Activated CD8-positive, alpha-beta memory T cell treated with anti-CD3 and anti-CD28 coated beads, Interleukin-2, amount 50 U/mL, for 1 hour (primary cell): ENCODE measurements around the gene NOP10.
"Not testable (repeated sequence)": the region's sequence is repeated elsewhere in the genome, so short reads cannot be mapped to it uniquely, and the experiment has no call there.

ENCODE experiments used
- DNase-seq: peaks from one replicate; pipeline ENCODE4 v3.0.0-alpha.2; 2020; ENCODE audit errors: extremely low read depth

NOP10 gene

GRCh38 chr15:34358948-34359347, 16.0 kb upstream of the NOP10 start:
- DNase-seq = no peak

GRCh38 chr15:34358367-34358766, 15.4 kb upstream of the NOP10 start:
- no peak for DNase-seq

GRCh38 chr15:34357653-34358052, 14.7 kb upstream of the NOP10 start:
- no peak for DNase-seq

- no peak for DNase-seq
These were observed 12.3 kb upstream of the NOP10 start for GRCh38 chr15:34355241-34355640.

- no peak for DNase-seq
These were observed 11.3 kb upstream of the NOP10 start for GRCh38 chr15:34354286-34354685.

GRCh38 chr15:34353627-34354026, 10.7 kb upstream of the NOP10 start:
- DNase-seq = no peak

- DNase-seq = not testable (repeated sequence)
These were observed 10.1 kb upstream of the NOP10 start for GRCh38 chr15:34352996-34353395.

- no peak for DNase-seq
These were observed 6.8 kb upstream of the NOP10 start for GRCh38 chr15:34349769-34350168.

- no peak for DNase-seq
These were observed 5.9 kb upstream of the NOP10 start for GRCh38 chr15:34348735-34349300.

- no peak for DNase-seq
These were observed 5.2 kb upstream of the NOP10 start for GRCh38 chr15:34347951-34348638.

GRCh38 chr15:34342213-34342736, 661 bp downstream of the NOP10 start:
- not testable (repeated sequence) for DNase-seq

- no peak for DNase-seq
These were observed 1.3 kb downstream of the NOP10 start for GRCh38 chr15:34341381-34342212.

GRCh38 chr15:34339946-34340345, 3.0 kb downstream of the NOP10 start:
- no peak for DNase-seq

- DNase-seq = no peak
These were observed 4.6 kb downstream of the NOP10 start for GRCh38 chr15:34338347-34338746.

GRCh38 chr15:34337557-34338306, 5.2 kb downstream of the NOP10 start, which contains the start of gene SLC12A6:
SLC12A6 (minus strand) TSS chr15:34337781; CDS start chr15:34336680, 1,101 bp downstream.
- DNase-seq = peak; percentile 61

- DNase-seq = no peak
These were observed 5.9 kb downstream of the NOP10 start for GRCh38 chr15:34336991-34337556.

GRCh38 chr15:34336231-34336990, 6.5 kb downstream of the NOP10 start:
- no peak for DNase-seq

- no peak for DNase-seq
These were observed 7.5 kb downstream of the NOP10 start for GRCh38 chr15:34335176-34336032.

GRCh38 chr15:34334672-34335071, 8.3 kb downstream of the NOP10 start:
- DNase-seq = no peak
